ENCODE results near the gene CALD1.

DNA sequence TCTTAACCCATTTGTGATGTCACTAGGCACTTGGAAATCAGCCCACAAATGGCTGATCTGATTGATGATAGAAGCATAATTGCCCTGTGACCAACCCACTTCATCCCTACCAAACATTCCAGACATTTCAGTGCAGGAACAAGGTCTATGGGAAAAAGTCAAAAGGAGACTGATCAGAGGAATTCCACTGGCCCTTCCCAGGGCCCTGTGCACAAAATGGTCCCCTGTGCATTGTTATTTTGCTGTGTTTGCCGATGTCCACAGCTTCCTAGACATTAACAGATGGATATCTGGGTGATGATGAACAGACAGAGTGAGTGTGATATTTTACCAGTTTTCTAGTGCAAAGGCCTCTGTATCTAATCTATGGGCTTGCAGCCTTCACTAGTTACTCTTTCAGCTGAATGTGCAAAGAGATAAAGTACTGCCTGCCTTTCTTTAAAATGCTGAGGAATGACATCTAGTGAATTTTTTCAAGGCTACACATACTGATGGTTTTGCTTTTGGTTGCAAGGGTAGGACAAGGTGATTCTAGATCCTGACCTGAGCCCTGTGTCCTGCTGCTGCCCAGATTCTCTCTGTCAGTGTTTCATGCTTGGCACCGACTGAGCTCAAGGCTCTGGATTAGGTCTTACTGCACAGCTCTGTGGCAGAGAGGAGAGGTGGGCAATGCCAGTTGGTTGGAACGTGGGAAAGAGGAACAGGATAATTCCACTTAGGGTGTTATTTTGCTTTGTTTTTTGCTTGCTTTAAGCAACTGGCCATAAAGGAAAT, 55.4 kb downstream of the CALD1 start:
- TF ChIP-seq POLR2A (IDR thresholded peaks at IDR 0.05; ENCODE audit: low read depth, low read length) (no peak), POLR2AphosphoS5 (IDR thresholded peaks at IDR 0.05; ENCODE audit: low read depth, low read length) (no peak), TAF1 (IDR thresholded peaks at IDR 0.05; ENCODE audit: borderline replicate concordance, low read depth, low read length) (no peak)
